Tibial nerve (tissue), 4 donors: ENCODE data around the gene TRAF7. TPM values are rescaled to one million over a fixed set of nuclear protein-coding genes. Genes with fewer than 3 reads are reported as not detected.

Experiments
- DNase-seq, 2 donors: peaks; one replicate each; pipeline ENCODE4 v3.0.0-alpha.2; 2019; ENCODE audit warnings: low spot score in 2 of 2
- H3K27ac ChIP-seq, 4 donors: fragments of 200-600 bp; sonication (generic) in 3 of 4; one replicate each; pipeline ENCODE4 v1.5.1; 2017 to 2019; ENCODE audit warnings: mild to moderate bottlenecking in 1 of 4
- H3K27me3 ChIP-seq, 2 donors: fragments of 200-600 bp; sonication (generic) in 1 of 2; one replicate each; pipeline versions ENCODE4 v1.5.1 to v1.6.0; 2017 to 2019
- H3K36me3 ChIP-seq, 3 donors: fragments of 200-600 bp; sonication (generic); one replicate each; pipeline ENCODE4 v1.5.1; 2018 to 2019
- H3K4me1 ChIP-seq, 4 donors: fragments of 200-600 bp; sonication (generic) in 3 of 4; one replicate each; pipeline ENCODE4 v1.5.1; 2017 to 2019
- H3K4me3 ChIP-seq, 4 donors: fragments of 200-600 bp; sonication (generic) in 3 of 4; one replicate each; pipeline ENCODE4 v1.5.1; 2017 to 2019; ENCODE audit warnings: mild to moderate bottlenecking in 1 of 4, moderate library complexity in 1 of 4
- H3K9me3 ChIP-seq, 4 donors: fragments of 200-600 bp; sonication (generic) in 3 of 4; one replicate each; pipeline ENCODE4 v1.5.1; 2017 to 2019
- CTCF ChIP-seq, 5 experiments: fragments of 200-600 bp in 3 of 5; fragments of 450-650 bp in 2 of 5; sonication (generic) in 3 of 5; IDR thresholded peaks; one replicate each; pipeline ENCODE4 v1.5.1; 2016 to 2019; ENCODE audit warnings: antibody characterized with exemption in 5 of 5, mild to moderate bottlenecking in 3 of 5, moderate library complexity in 2 of 5
- EP300 ChIP-seq, 2 donors: sonication (generic); formaldehyde crosslinking; IDR thresholded peaks; one replicate each; pipeline ENCODE4 v1.6.1; 2017; ENCODE audit warnings: antibody characterized with exemption in 2 of 2, mild to moderate bottlenecking in 1 of 2
- POLR2A ChIP-seq, 2 donors: fragments of 450-650 bp; IDR thresholded peaks; one replicate each; pipeline ENCODE4 v1.6.1; 2017; ENCODE audit warnings: antibody characterized with exemption in 2 of 2, mild to moderate bottlenecking in 2 of 2, moderate library complexity in 2 of 2
- WGBS, 2 donors: methylation state at CpG; one replicate each; pipeline ENCODE4 v1.1.5; 2018; 5-methylcytosine and 5-hydroxymethylcytosine counted together
- total RNA-seq, 4 donors: library from RNA; depleted of rRNA; stranded (reverse); fragments of >200 nt; gene quantifications; one replicate each; pipeline ENCODE4 v1.1.0, GENCODE V29; 2016

Gene TRAF7
- total RNA-seq, 4 donors from 2014 or later, result 29.1 to 53.7 (median 38.4) TPM

DNA sequence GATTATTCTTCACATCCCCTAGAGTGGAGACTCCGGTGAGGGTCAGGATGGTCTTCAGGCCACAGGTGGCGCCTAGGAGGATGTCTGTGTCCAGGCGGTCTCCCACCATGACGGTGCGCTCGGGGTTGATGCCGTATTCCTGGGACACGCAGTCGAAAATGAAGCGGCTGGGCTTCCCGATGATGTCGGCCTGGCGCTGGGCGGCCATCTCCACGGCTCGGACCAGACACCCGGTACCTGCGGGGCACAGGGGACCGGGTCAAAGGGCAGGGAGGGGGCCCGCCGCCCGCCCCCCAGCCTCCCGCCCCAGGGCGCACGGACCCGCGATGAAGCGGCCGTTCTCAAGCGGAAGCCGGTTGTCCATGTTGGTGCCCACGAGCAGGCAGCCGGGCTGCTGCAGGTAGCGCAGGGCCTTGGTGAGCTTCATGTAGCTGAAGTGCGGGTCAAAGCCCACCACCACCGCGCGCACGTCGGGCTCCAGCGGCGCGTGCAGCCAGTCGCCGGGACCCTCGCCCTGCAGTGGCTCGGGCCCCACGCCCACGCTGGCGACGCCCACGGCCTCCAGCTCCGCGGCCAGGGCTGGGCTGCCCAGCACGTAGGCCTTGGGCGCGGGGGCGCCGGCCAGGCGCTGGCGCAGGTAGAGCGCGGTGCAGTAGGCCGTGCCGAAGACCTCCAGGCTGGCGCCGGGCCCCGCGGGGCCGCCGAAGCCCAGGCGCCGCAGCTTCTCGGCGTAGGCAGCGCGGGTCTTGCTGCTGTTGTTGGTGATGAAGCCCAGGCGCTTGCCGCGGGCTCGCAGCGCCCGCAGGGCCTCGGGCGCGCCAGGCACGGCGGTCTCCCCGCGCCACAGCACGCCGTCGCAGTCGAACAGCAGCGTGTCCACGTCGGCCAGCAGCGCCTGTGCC lies 58.5 kb downstream of the TRAF7 start:
- H3K27me3 ChIP-seq, result no peaks in the 10 kb centered on the region
- H3K27ac ChIP-seq, result peak overlapping the region in 3 of 4 donors; percentile 50 to 84 (median 81)
- no peak for DNase-seq
- H3K36me3 ChIP-seq, result peaks cover 0 to 20% (median 2%) of the 10 kb centered on the region in 3 donors
- no peak for TF ChIP-seq POLR2A (IDR thresholded peaks at IDR 0.05)
- TF ChIP-seq EP300 (IDR thresholded peaks at IDR 0.05), result no peak
- TF ChIP-seq CTCF (IDR thresholded peaks at IDR 0.05), result no peak
- no peaks in the 10 kb centered on the region for H3K9me3 ChIP-seq
- peak overlapping the region; percentile 58 to 96 (median 72) for H3K4me3 ChIP-seq
- WGBS, 2 donors, result 1 to 3% methylated on average over 10 to 22 of the region's 98 CpGs
- peaks cover 0 to 39% (median 22%) of the 10 kb centered on the region in 4 donors for H3K4me1 ChIP-seq

- no peaks in the 10 kb centered on the region for H3K27me3 ChIP-seq
- peaks cover 0 to 15% (median 0%) of the 10 kb centered on the region in 3 donors for H3K36me3 ChIP-seq
- peak in 1 of 2 donors; percentile 42 for TF ChIP-seq POLR2A (IDR thresholded peaks at IDR 0.05)
- TF ChIP-seq EP300 (IDR thresholded peaks at IDR 0.05), result no peak
- no peak for TF ChIP-seq CTCF (IDR thresholded peaks at IDR 0.05)
- peak within 1 kb of the TSS; percentile 58 to 96 (median 76) for H3K4me3 ChIP-seq
- H3K27ac ChIP-seq, result peak within 1 kb of the TSS; percentile 59 to 92 (median 90)
- DNase-seq, result no peak
- H3K4me1 ChIP-seq, result peaks cover 0 to 39% (median 22%) of the 10 kb centered on the region in 4 donors
- no peaks in the 10 kb centered on the region for H3K9me3 ChIP-seq
- 0% methylated on average over 5 to 6 of the region's 48 CpGs for WGBS, 2 donors
These were observed 59.1 kb downstream of the TRAF7 start, which contains the start of gene PGP for GRCh38 chr16:2214719-2214968. Gene PGP (minus strand): TSS chr16:2214840. CDS start chr16:2214777, 63 bp downstream.

- no peak for DNase-seq
- H3K27ac ChIP-seq, result peak overlapping the region in 1 of 4 donors; percentile 92
These were observed 60.7 kb downstream of the TRAF7 start for GRCh38 chr16:2216330-2216729.

GRCh38 chr16:2223221-2223941 lies 67.8 kb downstream of the TRAF7 start, which contains the start of gene E4F1:
Gene E4F1 (plus strand): TSS chr16:2223591. CDS start chr16:2223614, 23 bp downstream.
- Histone ChIP-seq H3K9me3 (no peaks in the 10 kb centered on the region), H3K27ac (peak within 1 kb of the TSS; percentile 77 to 94 (median 88))
- TF ChIP-seq CTCF (IDR thresholded peaks at IDR 0.05), result peak in 1 of 5 experiments; percentile 15
- TF ChIP-seq EP300 (IDR thresholded peaks at IDR 0.05), result peak; percentile 86 to 96
- TF ChIP-seq POLR2A (IDR thresholded peaks at IDR 0.05), result peak; percentile 70 to 82

More at GRCh38 chr16:2216330-2216729, 60.7 kb downstream of the TRAF7 start:
- Histone ChIP-seq H3K36me3 (peaks cover 0 to 5% (median 0%) of the 10 kb centered on the region in 3 donors), H3K27me3 (no peaks in the 10 kb centered on the region), H3K4me1 (peaks cover 0 to 31% (median 22%) of the 10 kb centered on the region in 4 donors), H3K9me3 (no peaks in the 10 kb centered on the region), H3K4me3 (no peak overlapping the region)
- no peak for TF ChIP-seq EP300 (IDR thresholded peaks at IDR 0.05)
- no peak for TF ChIP-seq CTCF (IDR thresholded peaks at IDR 0.05)
- TF ChIP-seq POLR2A (IDR thresholded peaks at IDR 0.05), result no peak
- whole genome bisulfite sequencing, 2 donors, result 97 to 99% methylated on average over 4 of the region's 4 CpGs

More at GRCh38 chr16:2223221-2223941, 67.8 kb downstream of the TRAF7 start, which contains the start of gene E4F1:
- DNase-seq, result peak; percentile 97 to 98
- peak within 1 kb of the TSS; percentile 73 to 98 (median 90) for H3K4me3 ChIP-seq
- 1% methylated on average over 46 to 47 of the region's 82 CpGs for WGBS, 2 donors
- H3K36me3 ChIP-seq, result peaks cover 0 to 19% (median 1%) of the 10 kb centered on the region in 3 donors
- H3K4me1 ChIP-seq, result peaks cover 0 to 34% (median 12%) of the 10 kb centered on the region in 4 donors
- H3K27me3 ChIP-seq, result no peaks in the 10 kb centered on the region
